ENCODE measurements around the gene VEPH1. TPM values are rescaled to one million over a fixed set of nuclear protein-coding genes. Genes with fewer than 3 reads are reported as not detected.

Gene VEPH1
- total and polyA plus RNA-seq, 2 donors (not counting 1 experiment from before 2014, with no cell fraction given), result not detected

- Histone ChIP-seq H3K27ac (ENCODE audit: low read length in 2 of 2) (no peak overlapping the region), H3K9ac (ENCODE audit: low read length) (no peak overlapping the region), H4K20me1 (ENCODE audit: control insufficient read depth, insufficient read depth, low read length, poor library complexity, severe bottlenecking) (no peaks in the 10 kb centered on the region), H3K79me2 (ENCODE audit: control insufficient read depth, insufficient read depth, low read length) (no peaks in the 10 kb centered on the region), H3K4me1 (ENCODE audit: control insufficient read depth in 2 of 2, insufficient read depth in 2 of 2, low read length in 2 of 2) (no peaks in the 10 kb centered on the region), H3K36me3 (replicated peaks in 1 of 2; ENCODE audit: control extremely low read depth in 1 of 2, control insufficient read depth in 1 of 2, extremely low read depth in 1 of 2, insufficient read depth in 2 of 2, low read length in 1 of 2) (no peaks in the 10 kb centered on the region), H3K9me3 (ENCODE audit: control extremely low read depth in 1 of 3, control insufficient read depth in 2 of 3, insufficient read depth in 1 of 3, low read length in 2 of 3) (no peaks in the 10 kb centered on the region), H3K4me2 (replicated peaks; ENCODE audit: low read depth, low read length, poor library complexity, severe bottlenecking) (no peak overlapping the region), H3K4me3 (ENCODE audit: control extremely low read depth in 1 of 5, extremely low read depth in 1 of 5, insufficient read depth in 1 of 5, low read depth in 2 of 5, low read length in 4 of 5) (no peak overlapping the region), H3K27me3 (replicated peaks in 1 of 4; ENCODE audit: control extremely low read depth in 1 of 4, control insufficient read depth in 3 of 4, insufficient read depth in 4 of 4, low read length in 3 of 4) (no peaks in the 10 kb centered on the region), H2AFZ (ENCODE audit: insufficient read depth, low read depth, low read length, poor library complexity, severe bottlenecking) (no peak overlapping the region)
- no peak overlapping the region for H3K27ac Mint-ChIP-seq
- ATAC-seq (ENCODE audit: low read depth), result no peak
- intact Hi-C loops (cut with micrococcal nuclease), result no loop called here
- ChIA-PET CTCF (no interaction called here), POLR2A (no interaction called here)
- WGBS (ENCODE audit: insufficient coverage), result no CpG with 5 or more reads among the region's 5 CpGs
- H3K9me3 Mint-ChIP-seq (ENCODE audit: insufficient read depth), result no peaks in the 10 kb centered on the region
- no peaks in the 10 kb centered on the region for H3K27me3 Mint-ChIP-seq
- no peaks in the 10 kb centered on the region for H3K4me1 Mint-ChIP-seq
- TF ChIP-seq CTCF (IDR thresholded peaks at IDR 0.05), result no peak
- no peak for TF ChIP-seq EZH2 (IDR thresholded peaks at IDR 0.05; ENCODE audit: borderline replicate concordance, insufficient read depth, low read depth, low read length, poor library complexity, severe bottlenecking)
- H3K4me3 Mint-ChIP-seq, result no peak overlapping the region
- DNase-seq, result no peak
These were observed 220.7 kb downstream of the VEPH1 start for GRCh38 chr3:157282261-157283191.

GRCh38 chr3:157280786-157281185, 222.4 kb downstream of the VEPH1 start:
- Mint-ChIP-seq H3K4me1 (no peaks in the 10 kb centered on the region), H3K27ac (no peak overlapping the region), H3K4me3 (no peak overlapping the region), H3K27me3 (no peaks in the 10 kb centered on the region), H3K9me3 (ENCODE audit: insufficient read depth) (no peaks in the 10 kb centered on the region)
- Histone ChIP-seq H3K4me1 (ENCODE audit: control insufficient read depth in 2 of 2, insufficient read depth in 2 of 2, low read length in 2 of 2) (no peaks in the 10 kb centered on the region), H3K27me3 (replicated peaks in 1 of 4; ENCODE audit: control extremely low read depth in 1 of 4, control insufficient read depth in 3 of 4, insufficient read depth in 4 of 4, low read length in 3 of 4) (no peaks in the 10 kb centered on the region), H3K9ac (ENCODE audit: low read length) (no peak overlapping the region), H3K36me3 (replicated peaks in 1 of 2; ENCODE audit: control extremely low read depth in 1 of 2, control insufficient read depth in 1 of 2, extremely low read depth in 1 of 2, insufficient read depth in 2 of 2, low read length in 1 of 2) (no peaks in the 10 kb centered on the region), H3K4me3 (ENCODE audit: control extremely low read depth in 1 of 5, extremely low read depth in 1 of 5, insufficient read depth in 1 of 5, low read depth in 2 of 5, low read length in 4 of 5) (no peak overlapping the region), H3K9me3 (ENCODE audit: control extremely low read depth in 1 of 3, control insufficient read depth in 2 of 3, insufficient read depth in 1 of 3, low read length in 2 of 3) (no peaks in the 10 kb centered on the region), H2AFZ (ENCODE audit: insufficient read depth, low read depth, low read length, poor library complexity, severe bottlenecking) (no peak overlapping the region), H3K79me2 (ENCODE audit: control insufficient read depth, insufficient read depth, low read length) (no peaks in the 10 kb centered on the region), H3K27ac (ENCODE audit: low read length in 2 of 2) (no peak overlapping the region), H3K4me2 (replicated peaks; ENCODE audit: low read depth, low read length, poor library complexity, severe bottlenecking) (no peak overlapping the region), H4K20me1 (ENCODE audit: control insufficient read depth, insufficient read depth, low read length, poor library complexity, severe bottlenecking) (no peaks in the 10 kb centered on the region)
- 85% methylated on average over 1 of the region's 2 CpGs for WGBS (ENCODE audit: insufficient coverage)
- POLR2A ChIA-PET, result no interaction called here
- ATAC-seq (ENCODE audit: low read depth) (no peak), DNase-seq (no peak)
- CTCF ChIA-PET, result no interaction called here
- no peak for TF ChIP-seq EZH2 (IDR thresholded peaks at IDR 0.05; ENCODE audit: borderline replicate concordance, insufficient read depth, low read depth, low read length, poor library complexity, severe bottlenecking)
- TF ChIP-seq CTCF (IDR thresholded peaks at IDR 0.05), result no peak
- intact Hi-C loops (cut with micrococcal nuclease), result no loop called here

Data from B cell (primary cell).